ENCODE results near the gene TOM1.
"Not testable (repeated sequence)": the region's sequence is repeated elsewhere in the genome, so short reads cannot be mapped to it uniquely, and the experiment has no call there.

TOM1 gene

GRCh38 chr22:35345808-35346505 lies 46.3 kb downstream of the TOM1 start:
- DNase-seq (ENCODE audit: low spot score), result no peak

GRCh38 chr22:35346596-35347220 lies 47.0 kb downstream of the TOM1 start:
- no peak for DNase-seq (ENCODE audit: low spot score)

- DNase-seq (ENCODE audit: low spot score), result no peak
Observed at GRCh38 chr22:35347462-35347861, 47.8 kb downstream of the TOM1 start.

- no peak for DNase-seq (ENCODE audit: low spot score)
Observed at GRCh38 chr22:35348026-35348590, 48.4 kb downstream of the TOM1 start.

- DNase-seq (ENCODE audit: low spot score), result no peak
Observed at GRCh38 chr22:35348703-35349102, 49.0 kb downstream of the TOM1 start.

- DNase-seq (ENCODE audit: low spot score), result no peak
Observed at GRCh38 chr22:35349368-35349703, 49.6 kb downstream of the TOM1 start.

GRCh38 chr22:35349704-35350538 lies 50.2 kb downstream of the TOM1 start:
- DNase-seq (ENCODE audit: low spot score), result peak; percentile 48

GRCh38 chr22:35350539-35351503 lies 51.1 kb downstream of the TOM1 start:
- peak; percentile 97 for DNase-seq (ENCODE audit: low spot score)

GRCh38 chr22:35352214-35353111 lies 52.8 kb downstream of the TOM1 start:
- peak; percentile 50 for DNase-seq (ENCODE audit: low spot score)

GRCh38 chr22:35353318-35353717 lies 53.6 kb downstream of the TOM1 start:
- DNase-seq (ENCODE audit: low spot score), result no peak

- DNase-seq (ENCODE audit: low spot score), result no peak
Observed at GRCh38 chr22:35354068-35354467, 54.4 kb downstream of the TOM1 start.

- peak; percentile 41 for DNase-seq (ENCODE audit: low spot score)
Observed at GRCh38 chr22:35357883-35358621, 58.4 kb downstream of the TOM1 start.

GRCh38 chr22:35359380-35360065 lies 59.8 kb downstream of the TOM1 start:
- DNase-seq (ENCODE audit: low spot score), result no peak

- no peak for DNase-seq (ENCODE audit: low spot score)
Observed at GRCh38 chr22:35361001-35361558, 61.4 kb downstream of the TOM1 start.

- DNase-seq (ENCODE audit: low spot score), result no peak
Observed at GRCh38 chr22:35363566-35364086, 63.9 kb downstream of the TOM1 start.

- not testable (repeated sequence) for DNase-seq (ENCODE audit: low spot score)
Observed at GRCh38 chr22:35364230-35364629, 64.5 kb downstream of the TOM1 start.

- no peak for DNase-seq (ENCODE audit: low spot score)
Observed at GRCh38 chr22:35367331-35367886, 67.7 kb downstream of the TOM1 start.

GRCh38 chr22:35368386-35368785 lies 68.7 kb downstream of the TOM1 start:
- DNase-seq (ENCODE audit: low spot score), result no peak

Measured in GM03348 (cell line).